GM19372 (cell line): ENCODE measurements around the gene ABHD12.
"Not testable (repeated sequence)": the region's sequence is repeated elsewhere in the genome, so short reads cannot be mapped to it uniquely, and the experiment has no call there.

ENCODE experiments used
- ATAC-seq: cut with Tn5 transposase; IDR thresholded peaks from one replicate; pipeline ENCODE4 v1.9.1; 2021; ENCODE audit warnings: mild to moderate bottlenecking, low read depth, moderate library complexity; ENCODE audit not compliant: unreplicated experiment

The ABHD12 gene

GRCh38 chr20:25324412-25324811 lies 66.2 kb downstream of the ABHD12 start:
- ATAC-seq = no peak

GRCh38 chr20:25323496-25324246 lies 67.0 kb downstream of the ABHD12 start:
- no peak for ATAC-seq

GRCh38 chr20:25321991-25322390 lies 68.6 kb downstream of the ABHD12 start:
- ATAC-seq = no peak

GRCh38 chr20:25321262-25321831 lies 69.3 kb downstream of the ABHD12 start:
- ATAC-seq = no peak

GRCh38 chr20:25320035-25320800 lies 70.4 kb downstream of the ABHD12 start:
- no peak for ATAC-seq

GRCh38 chr20:25319241-25320034 lies 71.2 kb downstream of the ABHD12 start:
- no peak for ATAC-seq

GRCh38 chr20:25318471-25319240 lies 72.0 kb downstream of the ABHD12 start:
- peak; percentile 90 for ATAC-seq

- ATAC-seq = no peak
Measured at GRCh38 chr20:25317351-25318075, 73.1 kb downstream of the ABHD12 start.

GRCh38 chr20:25316506-25317190 lies 74.0 kb downstream of the ABHD12 start:
- no peak for ATAC-seq

- ATAC-seq = no peak
Measured at GRCh38 chr20:25315418-25316210, 75.0 kb downstream of the ABHD12 start.

GRCh38 chr20:25314497-25315417 lies 75.9 kb downstream of the ABHD12 start:
- ATAC-seq = no peak

- no peak for ATAC-seq
Measured at GRCh38 chr20:25313593-25313992, 77.0 kb downstream of the ABHD12 start.

GRCh38 chr20:25312716-25313115 lies 77.9 kb downstream of the ABHD12 start:
- not testable (repeated sequence) for ATAC-seq

GRCh38 chr20:25310921-25311728 lies 79.5 kb downstream of the ABHD12 start:
- no peak for ATAC-seq

- ATAC-seq = peak; percentile 97
Measured at GRCh38 chr20:25310268-25310920, 80.2 kb downstream of the ABHD12 start.
